ENCODE results near the gene MKI67. TPM values are rescaled to one million over a fixed set of nuclear protein-coding genes. Genes with fewer than 3 reads are reported as not detected.

Gene MKI67
- total RNA-seq, 2 donors from 2014 or later = 74.8 to 90.5 TPM

- Mint-ChIP-seq H3K9me3 (no peaks in the 10 kb centered on the region), H3K27ac (no peak overlapping the region), H3K27me3 (ENCODE audit: insufficient read depth) (peaks cover 2% of the 10 kb centered on the region), H3K36me3 (ENCODE audit: low read depth) (no peaks in the 10 kb centered on the region), H3K4me3 (no peak overlapping the region), H3K4me1 (no peaks in the 10 kb centered on the region)
- Histone ChIP-seq H3K27me3 (ENCODE audit: control insufficient read depth, insufficient read depth, low read length, poor library complexity, severe bottlenecking) (no peaks in the 10 kb centered on the region), H3K36me3 (ENCODE audit: control insufficient read depth, insufficient read depth, low read length) (no peaks in the 10 kb centered on the region), H3K9me3 (ENCODE audit: control insufficient read depth, low read length) (no peaks in the 10 kb centered on the region), H3K4me3 (ENCODE audit: low read length) (no peak overlapping the region), H3K9ac (ENCODE audit: extremely low read depth, low read length, poor library complexity, severe bottlenecking) (no peak overlapping the region), H3K4me1 (ENCODE audit: control insufficient read depth, insufficient read depth, low read length) (no peaks in the 10 kb centered on the region), H3K27ac (ENCODE audit: low read depth, low read length) (no peak overlapping the region)
- WGBS, 2 experiments (ENCODE audit: insufficient coverage in 1 of 2, insufficient read length in 1 of 2) = 92 to 95% methylated on average over 4 to 14 of the region's 14 CpGs
- no peak for TF ChIP-seq CTCF (conservative IDR thresholded peaks at IDR 0.05)
- DNase-seq = no peak
Measured at GRCh38 chr10:128072941-128073645, 53.1 kb downstream of the MKI67 start.

GRCh38 chr10:128072046-128072445 lies 54.2 kb downstream of the MKI67 start:
- Histone ChIP-seq H3K9me3 (ENCODE audit: control insufficient read depth, low read length) (no peaks in the 10 kb centered on the region), H3K27me3 (ENCODE audit: control insufficient read depth, insufficient read depth, low read length, poor library complexity, severe bottlenecking) (no peaks in the 10 kb centered on the region), H3K4me3 (ENCODE audit: low read length) (no peak overlapping the region), H3K27ac (ENCODE audit: low read depth, low read length) (no peak overlapping the region), H3K9ac (ENCODE audit: extremely low read depth, low read length, poor library complexity, severe bottlenecking) (no peak overlapping the region), H3K4me1 (ENCODE audit: control insufficient read depth, insufficient read depth, low read length) (no peaks in the 10 kb centered on the region), H3K36me3 (ENCODE audit: control insufficient read depth, insufficient read depth, low read length) (no peaks in the 10 kb centered on the region)
- H3K27ac Mint-ChIP-seq = no peak overlapping the region
- no peak for DNase-seq
- 94 to 98% methylated on average over 6 of the region's 6 CpGs for WGBS, 2 experiments (ENCODE audit: insufficient coverage in 1 of 2, insufficient read length in 1 of 2)
- H3K9me3 Mint-ChIP-seq = no peaks in the 10 kb centered on the region
- TF ChIP-seq CTCF (conservative IDR thresholded peaks at IDR 0.05) = no peak
- H3K27me3 Mint-ChIP-seq (ENCODE audit: insufficient read depth) = peaks cover 2% of the 10 kb centered on the region
- no peak overlapping the region for H3K4me3 Mint-ChIP-seq
- no peaks in the 10 kb centered on the region for H3K36me3 Mint-ChIP-seq (ENCODE audit: low read depth)
- no peaks in the 10 kb centered on the region for H3K4me1 Mint-ChIP-seq

GRCh38 chr10:128071417-128071782 lies 54.8 kb downstream of the MKI67 start:
- WGBS, 2 experiments (ENCODE audit: insufficient coverage in 1 of 2, insufficient read length in 1 of 2) = 58 to 83% methylated on average over 4 to 9 of the region's 9 CpGs
- peaks cover 2% of the 10 kb centered on the region for H3K27me3 Mint-ChIP-seq (ENCODE audit: insufficient read depth)
- Histone ChIP-seq H3K9ac (ENCODE audit: extremely low read depth, low read length, poor library complexity, severe bottlenecking) (no peak overlapping the region), H3K27ac (ENCODE audit: low read depth, low read length) (no peak overlapping the region), H3K4me3 (ENCODE audit: low read length) (no peak overlapping the region), H3K9me3 (ENCODE audit: control insufficient read depth, low read length) (no peaks in the 10 kb centered on the region), H3K27me3 (ENCODE audit: control insufficient read depth, insufficient read depth, low read length, poor library complexity, severe bottlenecking) (peaks cover under 1% of the 10 kb centered on the region), H3K4me1 (ENCODE audit: control insufficient read depth, insufficient read depth, low read length) (no peaks in the 10 kb centered on the region), H3K36me3 (ENCODE audit: control insufficient read depth, insufficient read depth, low read length) (no peaks in the 10 kb centered on the region)
- no peak overlapping the region for H3K27ac Mint-ChIP-seq
- H3K4me1 Mint-ChIP-seq = no peaks in the 10 kb centered on the region
- DNase-seq = no peak
- no peaks in the 10 kb centered on the region for H3K9me3 Mint-ChIP-seq
- no peak overlapping the region for H3K4me3 Mint-ChIP-seq
- TF ChIP-seq CTCF (conservative IDR thresholded peaks at IDR 0.05) = no peak
- H3K36me3 Mint-ChIP-seq (ENCODE audit: low read depth) = no peaks in the 10 kb centered on the region

All from endodermal cell (in vitro differentiated cells).